Right lobe of liver (tissue), 4 donors: ENCODE data around the gene PRR13.

ENCODE experiments used
- POLR2A ChIP-seq: fragments of 450-650 bp; IDR thresholded peaks from one replicate; pipeline ENCODE4 v1.6.1; 2017; ENCODE audit warnings: antibody characterized with exemption, mild to moderate bottlenecking
- TF ChIP-seq, protein P1 (sequence below), 4 donors: fragments of 200-600 bp in 3 of 4; fragments of 450-650 bp in 1 of 4; IDR thresholded peaks; one replicate each; pipeline versions ENCODE4 v1.5.1 to v1.8.0; 2016 to 2022; ENCODE audit warnings: antibody characterized with exemption in 4 of 4, mild to moderate bottlenecking in 2 of 4
- donor health status: DM: no; HTN: no; CAD: no.
- donor health status: DM: no; HTN: no; CAD: no.
- donor health status: DM: no; HTN: yes; CAD: no.

- TF ChIP-seq POLR2A = no peak
- TF ChIP-seq, protein P1, sequence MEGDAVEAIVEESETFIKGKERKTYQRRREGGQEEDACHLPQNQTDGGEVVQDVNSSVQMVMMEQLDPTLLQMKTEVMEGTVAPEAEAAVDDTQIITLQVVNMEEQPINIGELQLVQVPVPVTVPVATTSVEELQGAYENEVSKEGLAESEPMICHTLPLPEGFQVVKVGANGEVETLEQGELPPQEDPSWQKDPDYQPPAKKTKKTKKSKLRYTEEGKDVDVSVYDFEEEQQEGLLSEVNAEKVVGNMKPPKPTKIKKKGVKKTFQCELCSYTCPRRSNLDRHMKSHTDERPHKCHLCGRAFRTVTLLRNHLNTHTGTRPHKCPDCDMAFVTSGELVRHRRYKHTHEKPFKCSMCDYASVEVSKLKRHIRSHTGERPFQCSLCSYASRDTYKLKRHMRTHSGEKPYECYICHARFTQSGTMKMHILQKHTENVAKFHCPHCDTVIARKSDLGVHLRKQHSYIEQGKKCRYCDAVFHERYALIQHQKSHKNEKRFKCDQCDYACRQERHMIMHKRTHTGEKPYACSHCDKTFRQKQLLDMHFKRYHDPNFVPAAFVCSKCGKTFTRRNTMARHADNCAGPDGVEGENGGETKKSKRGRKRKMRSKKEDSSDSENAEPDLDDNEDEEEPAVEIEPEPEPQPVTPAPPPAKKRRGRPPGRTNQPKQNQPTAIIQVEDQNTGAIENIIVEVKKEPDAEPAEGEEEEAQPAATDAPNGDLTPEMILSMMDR (IDR thresholded peaks at IDR 0.05) = no peak
Observed at GRCh38 chr12:53486736-53487487, 45.4 kb downstream of the PRR13 start.
